ENCODE results near the gene LHCGR.

LHCGR gene

GRCh38 chr2:48713647-48714046, 41.9 kb downstream of the LHCGR start:
- H3K27ac ChIP-seq (replicated peaks; ENCODE audit: low read length): no peak overlapping the region

DNA sequence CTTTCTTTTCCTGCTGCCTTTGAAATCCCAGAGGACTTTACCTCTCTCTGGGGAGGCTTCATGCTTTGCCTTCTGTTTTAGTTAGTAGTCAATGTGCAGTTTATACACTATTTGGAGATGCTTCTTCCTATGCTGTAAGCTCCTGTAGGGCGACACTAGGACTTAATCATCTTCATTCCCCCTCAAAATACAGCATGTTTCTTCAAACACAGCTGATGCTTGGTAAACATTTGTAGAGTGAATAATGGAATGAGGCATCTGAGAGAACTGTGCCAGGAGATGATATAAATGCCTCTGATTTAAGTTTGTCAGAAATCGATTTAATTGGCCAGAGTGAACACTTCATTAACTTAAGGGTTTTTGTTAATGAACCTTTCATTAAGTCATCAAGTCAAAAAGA, 43.4 kb downstream of the LHCGR start:
- Histone ChIP-seq H3K27me3 (ENCODE audit: control insufficient read depth in 3 of 3, insufficient read depth in 3 of 3, low read depth in 1 of 3, low read length in 3 of 3) (no peaks in the 10 kb centered on the region), H3K4ac (ENCODE audit: low read length) (no peak overlapping the region), H2BK15ac (ENCODE audit: low read length) (no peak overlapping the region), H4K8ac (ENCODE audit: low read depth, low read length) (no peak overlapping the region), H2BK12ac (ENCODE audit: low read length) (no peak overlapping the region), H2BK5ac (ENCODE audit: low read length) (no peak overlapping the region), H2AFZ (ENCODE audit: low read length) (no peak overlapping the region), H2AK5ac (ENCODE audit: low read depth, low read length) (no peak overlapping the region), H3K9me3 (replicated peaks in 1 of 2; ENCODE audit: control insufficient read depth in 2 of 2, insufficient read depth in 1 of 2, low read depth in 1 of 2, low read length in 2 of 2) (peaks cover 2 to 8% of the 10 kb centered on the region in 2 donors), H4K91ac (ENCODE audit: low read depth, low read length, poor library complexity) (no peak overlapping the region), H3K36me3 (replicated peaks in 1 of 2; ENCODE audit: control insufficient read depth in 2 of 2, insufficient read depth in 2 of 2, low read length in 2 of 2) (no peaks in the 10 kb centered on the region), H3K9ac (ENCODE audit: low read depth, low read length, poor library complexity) (no peak overlapping the region), H3K4me3 (ENCODE audit: low read length in 2 of 2) (no peak overlapping the region), H3K18ac (ENCODE audit: low read length) (no peak overlapping the region), H2BK120ac (ENCODE audit: low read depth, low read length) (no peak overlapping the region), H3K4me2 (ENCODE audit: insufficient read depth, low read length, poor library complexity, severe bottlenecking) (no peak overlapping the region), H3K14ac (ENCODE audit: low read length) (no peak overlapping the region), H3K23ac (ENCODE audit: low read depth, low read length, poor library complexity) (no peak overlapping the region), H3K27ac (replicated peaks; ENCODE audit: low read length) (no peak overlapping the region), H3K79me1 (ENCODE audit: low read depth, low read length) (no peaks in the 10 kb centered on the region), H3K4me1 (ENCODE audit: control insufficient read depth in 2 of 2, insufficient read depth in 1 of 2, low read depth in 1 of 2, low read length in 2 of 2) (peaks cover 9 to 10% of the 10 kb centered on the region in 2 donors)
- no CpG with 5 or more reads among the region's 2 CpGs for WGBS, 2 donors (ENCODE audit: extremely low coverage in 2 of 2, insufficient read length in 2 of 2, insufficient replicate concordance in 1 of 2)
- no peak for DNase-seq (ENCODE audit: low spot score)

More at GRCh38 chr2:48713647-48714046, 41.9 kb downstream of the LHCGR start:
- Histone ChIP-seq H3K4me2 (ENCODE audit: insufficient read depth, low read length, poor library complexity, severe bottlenecking) (no peak overlapping the region), H2BK120ac (ENCODE audit: low read depth, low read length) (no peak overlapping the region), H3K79me1 (ENCODE audit: low read depth, low read length) (no peaks in the 10 kb centered on the region), H4K91ac (ENCODE audit: low read depth, low read length, poor library complexity) (no peak overlapping the region), H3K36me3 (replicated peaks in 1 of 2; ENCODE audit: control insufficient read depth in 2 of 2, insufficient read depth in 2 of 2, low read length in 2 of 2) (no peaks in the 10 kb centered on the region), H3K9ac (ENCODE audit: low read depth, low read length, poor library complexity) (no peak overlapping the region), H3K9me3 (replicated peaks in 1 of 2; ENCODE audit: control insufficient read depth in 2 of 2, insufficient read depth in 1 of 2, low read depth in 1 of 2, low read length in 2 of 2) (no peaks in the 10 kb centered on the region), H3K4me3 (ENCODE audit: low read length in 2 of 2) (no peak overlapping the region), H2BK5ac (ENCODE audit: low read length) (no peak overlapping the region), H3K27me3 (ENCODE audit: control insufficient read depth in 3 of 3, insufficient read depth in 3 of 3, low read depth in 1 of 3, low read length in 3 of 3) (no peaks in the 10 kb centered on the region), H3K4ac (ENCODE audit: low read length) (no peak overlapping the region), H3K23ac (ENCODE audit: low read depth, low read length, poor library complexity) (no peak overlapping the region), H2BK15ac (ENCODE audit: low read length) (no peak overlapping the region), H3K4me1 (ENCODE audit: control insufficient read depth in 2 of 2, insufficient read depth in 1 of 2, low read depth in 1 of 2, low read length in 2 of 2) (peaks cover 11 to 18% of the 10 kb centered on the region in 2 donors), H2AFZ (ENCODE audit: low read length) (peak overlapping the region; percentile 15), H4K8ac (ENCODE audit: low read depth, low read length) (no peak overlapping the region), H2BK12ac (ENCODE audit: low read length) (no peak overlapping the region), H3K14ac (ENCODE audit: low read length) (no peak overlapping the region), H3K18ac (ENCODE audit: low read length) (no peak overlapping the region), H2AK5ac (ENCODE audit: low read depth, low read length) (no peak overlapping the region)
- DNase-seq (ENCODE audit: low spot score): no peak
- WGBS, 2 donors (ENCODE audit: extremely low coverage in 2 of 2, insufficient read length in 2 of 2, insufficient replicate concordance in 1 of 2): no CpG with 5 or more reads among the region's 1 CpG

- no peak for DNase-seq (ENCODE audit: low spot score)
- Histone ChIP-seq H3K9ac (ENCODE audit: low read depth, low read length, poor library complexity) (no peak overlapping the region), H3K79me1 (ENCODE audit: low read depth, low read length) (no peaks in the 10 kb centered on the region), H3K27ac (replicated peaks; ENCODE audit: low read length) (no peak overlapping the region), H3K9me3 (replicated peaks in 1 of 2; ENCODE audit: control insufficient read depth in 2 of 2, insufficient read depth in 1 of 2, low read depth in 1 of 2, low read length in 2 of 2) (peaks cover 3 to 8% of the 10 kb centered on the region in 2 donors), H2BK15ac (ENCODE audit: low read length) (no peak overlapping the region), H2BK120ac (ENCODE audit: low read depth, low read length) (no peak overlapping the region), H3K36me3 (replicated peaks in 1 of 2; ENCODE audit: control insufficient read depth in 2 of 2, insufficient read depth in 2 of 2, low read length in 2 of 2) (no peaks in the 10 kb centered on the region), H2BK12ac (ENCODE audit: low read length) (no peak overlapping the region), H3K4me1 (ENCODE audit: control insufficient read depth in 2 of 2, insufficient read depth in 1 of 2, low read depth in 1 of 2, low read length in 2 of 2) (peaks cover 6 to 10% of the 10 kb centered on the region in 2 donors), H3K4me2 (ENCODE audit: insufficient read depth, low read length, poor library complexity, severe bottlenecking) (no peak overlapping the region), H2BK5ac (ENCODE audit: low read length) (no peak overlapping the region), H4K8ac (ENCODE audit: low read depth, low read length) (no peak overlapping the region), H3K4me3 (ENCODE audit: low read length in 2 of 2) (no peak overlapping the region), H3K14ac (ENCODE audit: low read length) (no peak overlapping the region), H3K18ac (ENCODE audit: low read length) (no peak overlapping the region), H3K4ac (ENCODE audit: low read length) (no peak overlapping the region), H4K91ac (ENCODE audit: low read depth, low read length, poor library complexity) (no peak overlapping the region), H2AFZ (ENCODE audit: low read length) (no peak overlapping the region), H2AK5ac (ENCODE audit: low read depth, low read length) (no peak overlapping the region), H3K23ac (ENCODE audit: low read depth, low read length, poor library complexity) (no peak overlapping the region), H3K27me3 (ENCODE audit: control insufficient read depth in 3 of 3, insufficient read depth in 3 of 3, low read depth in 1 of 3, low read length in 3 of 3) (no peaks in the 10 kb centered on the region)
- WGBS, 2 donors (ENCODE audit: extremely low coverage in 2 of 2, insufficient read length in 2 of 2, insufficient replicate concordance in 1 of 2): no CpG with 5 or more reads among the region's 4 CpGs
Measured at GRCh38 chr2:48711343-48711742, 44.2 kb downstream of the LHCGR start.

DNA sequence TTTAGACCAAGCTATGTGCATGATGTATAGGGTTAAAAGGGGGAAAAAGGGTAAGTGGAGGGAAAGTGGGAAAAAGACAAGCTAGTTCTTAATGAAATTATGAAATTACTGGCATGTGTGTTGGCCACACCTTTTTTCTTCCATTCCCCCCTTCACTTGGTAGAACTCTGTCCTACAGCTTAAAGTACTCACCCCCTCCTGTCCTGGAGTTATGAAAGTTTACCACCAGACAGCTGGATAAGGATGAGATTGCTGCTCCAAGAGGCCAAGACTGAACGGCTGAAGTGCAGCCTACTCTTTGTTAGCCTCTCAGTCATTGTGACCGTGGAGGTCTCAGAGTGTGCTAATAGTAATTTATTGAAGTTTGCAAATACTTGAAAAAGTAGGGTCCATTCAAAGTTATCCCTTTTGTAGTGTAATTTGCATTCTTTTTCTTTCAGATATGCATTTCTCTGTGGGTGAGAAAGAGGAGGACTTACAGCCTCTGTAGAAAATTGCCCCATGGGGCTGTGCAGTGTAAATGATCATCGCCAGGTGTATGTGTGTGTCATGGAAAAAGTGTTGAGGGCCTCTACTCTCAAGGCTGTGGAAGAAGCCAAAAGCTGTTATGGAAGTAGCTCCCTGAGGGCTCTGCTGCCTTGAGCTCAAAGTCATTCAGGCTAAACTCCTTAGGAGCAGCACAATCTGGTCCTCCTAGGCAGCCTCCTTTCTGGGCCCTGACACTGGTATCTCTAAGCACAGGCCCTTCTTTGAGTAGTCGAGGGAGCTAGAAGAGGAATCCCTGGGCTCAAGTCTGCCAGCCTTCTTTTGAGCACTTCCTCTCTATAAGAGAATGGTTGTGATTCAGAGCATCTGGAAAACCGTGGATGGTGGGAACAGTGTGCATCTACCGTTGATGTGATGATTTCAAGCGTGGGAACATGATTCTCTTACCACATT, 46.2 kb downstream of the LHCGR start:
- Histone ChIP-seq H3K36me3 (replicated peaks in 1 of 2; ENCODE audit: control insufficient read depth in 2 of 2, insufficient read depth in 2 of 2, low read length in 2 of 2) (no peaks in the 10 kb centered on the region), H4K8ac (ENCODE audit: low read depth, low read length) (no peak overlapping the region), H2BK5ac (ENCODE audit: low read length) (no peak overlapping the region), H3K4me1 (ENCODE audit: control insufficient read depth in 2 of 2, insufficient read depth in 1 of 2, low read depth in 1 of 2, low read length in 2 of 2) (peaks cover 1 to 10% of the 10 kb centered on the region in 2 donors), H2AFZ (ENCODE audit: low read length) (peak overlapping the region; percentile 30), H3K4me3 (ENCODE audit: low read length in 2 of 2) (no peak overlapping the region), H2BK15ac (ENCODE audit: low read length) (no peak overlapping the region), H3K79me1 (ENCODE audit: low read depth, low read length) (no peaks in the 10 kb centered on the region), H2BK12ac (ENCODE audit: low read length) (no peak overlapping the region), H3K27ac (replicated peaks; ENCODE audit: low read length) (no peak overlapping the region), H3K4ac (ENCODE audit: low read length) (no peak overlapping the region), H3K23ac (ENCODE audit: low read depth, low read length, poor library complexity) (no peak overlapping the region), H3K18ac (ENCODE audit: low read length) (no peak overlapping the region), H2BK120ac (ENCODE audit: low read depth, low read length) (no peak overlapping the region), H3K4me2 (ENCODE audit: insufficient read depth, low read length, poor library complexity, severe bottlenecking) (no peak overlapping the region), H2AK5ac (ENCODE audit: low read depth, low read length) (no peak overlapping the region), H3K9ac (ENCODE audit: low read depth, low read length, poor library complexity) (no peak overlapping the region), H3K9me3 (replicated peaks in 1 of 2; ENCODE audit: control insufficient read depth in 2 of 2, insufficient read depth in 1 of 2, low read depth in 1 of 2, low read length in 2 of 2) (peaks cover 3 to 8% of the 10 kb centered on the region in 2 donors), H3K14ac (ENCODE audit: low read length) (no peak overlapping the region), H3K27me3 (ENCODE audit: control insufficient read depth in 3 of 3, insufficient read depth in 3 of 3, low read depth in 1 of 3, low read length in 3 of 3) (no peaks in the 10 kb centered on the region), H4K91ac (ENCODE audit: low read depth, low read length, poor library complexity) (no peak overlapping the region)
- WGBS, 2 donors (ENCODE audit: extremely low coverage in 2 of 2, insufficient read length in 2 of 2, insufficient replicate concordance in 1 of 2): no CpG with 5 or more reads among the region's 7 CpGs
- no peak for DNase-seq (ENCODE audit: low spot score)
